Measurements from ENCODE around the gene HS3ST6.
A peak's percentile ranks its signal among the peaks of the same experiment; 100 is the strongest.
"Not testable (repeated sequence)": the region's sequence is repeated elsewhere in the genome, so short reads cannot be mapped to it uniquely, and the experiment has no call there.

The HS3ST6 gene

GRCh38 chr16:1918351-1919326 lies at the start of gene HS3ST6:
Gene HS3ST6, minus strand, starts transcription at chr16:1918415. Its CDS starts 92 bp downstream, at chr16:1918323.
- DNase-seq = no peak

- no peak for DNase-seq
These were observed 48.2 kb upstream of the HS3ST6 start, which contains the start of gene RNF151 for GRCh38 chr16:1966460-1966859. Gene RNF151, plus strand, starts transcription at chr16:1966856. Its CDS starts 26 bp downstream, at chr16:1966882.

- DNase-seq = no peak
These were observed 47.3 kb upstream of the HS3ST6 start for GRCh38 chr16:1965396-1966001.

- peak; percentile 94 to 98 for DNase-seq
These were observed 46.5 kb upstream of the HS3ST6 start, which contains the start of gene RPS2 for GRCh38 chr16:1964506-1965395. Gene RPS2, minus strand, starts transcription at chr16:1964826. Its CDS starts 201 bp downstream, at chr16:1964625.

- no peak for DNase-seq
These were observed 45.7 kb upstream of the HS3ST6 start for GRCh38 chr16:1963806-1964505.

- DNase-seq = not testable (repeated sequence)
These were observed 44.2 kb upstream of the HS3ST6 start for GRCh38 chr16:1962161-1963153.

GRCh38 chr16:1961651-1962067 lies 43.4 kb upstream of the HS3ST6 start:
- DNase-seq = no peak

- DNase-seq = peak; percentile 47 to 69
These were observed 42.7 kb upstream of the HS3ST6 start for GRCh38 chr16:1960665-1961630.

- peak; percentile 65 to 88 for DNase-seq
These were observed 41.2 kb upstream of the HS3ST6 start, which contains the start of gene NDUFB10 for GRCh38 chr16:1959269-1960039. Gene NDUFB10, plus strand, starts transcription at chr16:1959538. Its CDS starts 87 bp downstream, at chr16:1959625.

- no peak for DNase-seq
These were observed 40.6 kb upstream of the HS3ST6 start for GRCh38 chr16:1958715-1959268.

- DNase-seq = not testable (repeated sequence)
These were observed 39.9 kb upstream of the HS3ST6 start for GRCh38 chr16:1958143-1958491.

GRCh38 chr16:1957434-1958142 lies 39.4 kb upstream of the HS3ST6 start:
- DNase-seq = not testable (repeated sequence)

- DNase-seq = no peak
These were observed 35.5 kb upstream of the HS3ST6 start for GRCh38 chr16:1953734-1954133.

GRCh38 chr16:1950559-1950958 lies 32.3 kb upstream of the HS3ST6 start:
- no peak for DNase-seq

- DNase-seq = no peak
These were observed 31.8 kb upstream of the HS3ST6 start for GRCh38 chr16:1950047-1950446.

GRCh38 chr16:1949507-1949906 lies 31.3 kb upstream of the HS3ST6 start:
- no peak for DNase-seq

- no peak for DNase-seq
These were observed 29.1 kb upstream of the HS3ST6 start for GRCh38 chr16:1947369-1947670.

Data from SHP77 (cell line).